ENCODE measurements around the gene NUDT9.
A peak's percentile ranks its signal among the peaks of the same experiment; 100 is the strongest.
"Not testable (repeated sequence)": the region's sequence is repeated elsewhere in the genome, so short reads cannot be mapped to it uniquely, and the experiment has no call there.

NUDT9 gene

DNA sequence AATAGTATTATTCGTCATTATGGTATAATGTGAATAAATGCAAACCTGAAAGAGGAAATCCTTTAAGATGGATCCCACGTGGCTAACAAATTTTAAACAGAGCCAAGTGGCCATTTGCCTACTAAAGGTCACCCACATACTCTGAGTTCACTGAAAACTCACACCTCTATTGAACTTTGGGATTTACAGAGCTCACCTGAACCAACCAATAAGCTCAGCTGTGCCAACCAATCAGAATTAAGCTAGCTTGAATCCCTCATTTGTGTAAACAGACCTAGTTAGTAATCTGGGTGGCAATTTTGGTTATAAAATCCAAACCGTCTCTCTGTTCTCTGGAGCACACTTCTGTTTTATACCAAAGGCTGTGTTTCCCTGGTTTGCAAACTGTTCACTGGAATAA, 5.4 kb upstream of the NUDT9 start:
- Mint-ChIP-seq H3K27me3 (peaks cover 26% of the 10 kb centered on the region), H3K4me1 (peaks cover 2% of the 10 kb centered on the region), H3K27ac (ENCODE audit: low read depth) (no peak overlapping the region), H3K36me3 (ENCODE audit: insufficient read depth) (peaks cover 4% of the 10 kb centered on the region), H3K4me3 (no peak overlapping the region), H3K9me3 (no peaks in the 10 kb centered on the region)
- no peak for DNase-seq (ENCODE audit: low spot score in 2 of 2)
- no peak for ATAC-seq (replicated peaks; ENCODE audit: extremely low read depth, poor library complexity, severe bottlenecking)

DNA sequence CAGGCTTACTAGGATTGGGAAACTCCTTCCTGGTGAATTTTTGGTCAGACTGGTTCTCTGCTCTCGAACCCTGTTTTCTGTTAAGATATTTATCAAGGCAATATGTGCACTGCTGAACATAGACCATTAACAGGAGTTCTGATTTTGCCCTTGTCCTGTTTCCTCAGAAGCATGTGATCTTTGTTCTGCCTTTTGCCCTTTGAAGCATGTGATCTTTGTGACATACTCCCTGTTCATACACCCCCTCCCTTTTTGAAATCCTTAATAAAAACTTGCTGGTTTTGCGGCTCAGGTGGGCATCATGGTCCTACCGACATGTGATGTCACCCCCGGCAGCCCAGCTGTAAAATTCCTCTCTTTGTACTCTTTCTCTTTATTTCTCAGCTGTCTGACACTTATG, 4.0 kb upstream of the NUDT9 start:
- Mint-ChIP-seq H3K36me3 (ENCODE audit: insufficient read depth) (peaks cover 13% of the 10 kb centered on the region), H3K4me1 (peaks cover 15% of the 10 kb centered on the region), H3K27me3 (peaks cover 23% of the 10 kb centered on the region)
- not testable (repeated sequence) for H3K27ac Mint-ChIP-seq (ENCODE audit: low read depth); H3K4me3 Mint-ChIP-seq; DNase-seq (ENCODE audit: low spot score in 2 of 2); ATAC-seq (replicated peaks; ENCODE audit: extremely low read depth, poor library complexity, severe bottlenecking); H3K9me3 Mint-ChIP-seq

DNA sequence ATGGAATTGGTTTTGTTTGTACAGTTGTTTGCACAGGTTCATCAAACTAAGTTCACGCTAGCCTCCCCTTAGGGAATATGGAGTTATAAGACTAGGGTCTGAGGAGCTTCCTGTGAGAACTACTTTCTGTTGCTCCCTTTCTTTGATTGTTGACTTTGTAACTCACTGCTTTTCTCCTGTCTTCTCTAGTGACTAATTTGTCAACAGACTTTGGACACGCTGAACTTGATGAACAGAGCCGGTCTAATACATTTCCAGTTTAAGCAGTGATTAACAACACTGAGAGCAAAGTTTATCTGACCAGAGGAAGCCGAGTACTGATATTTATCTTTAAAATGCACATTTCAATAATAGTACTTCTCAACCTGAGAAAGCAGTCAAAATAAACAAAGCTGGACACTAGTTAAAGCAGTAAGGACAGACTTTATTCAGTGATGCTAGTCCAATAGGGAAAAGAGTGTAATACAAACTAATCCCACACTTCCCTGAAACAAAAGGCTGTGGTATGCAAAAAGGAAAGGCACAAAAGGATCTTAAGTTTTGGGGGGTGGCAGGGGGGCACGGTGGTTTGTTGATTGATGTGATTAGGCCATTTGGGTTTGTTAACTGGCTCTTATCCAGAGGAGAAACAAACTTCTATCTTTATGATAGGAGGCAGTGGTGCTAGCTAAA, 2.7 kb upstream of the NUDT9 start:
- Mint-ChIP-seq H3K4me3 (no peak overlapping the region), H3K27ac (ENCODE audit: low read depth) (no peak overlapping the region), H3K4me1 (peaks cover 24% of the 10 kb centered on the region), H3K27me3 (peaks cover 15% of the 10 kb centered on the region), H3K9me3 (no peaks in the 10 kb centered on the region), H3K36me3 (ENCODE audit: insufficient read depth) (peaks cover 13% of the 10 kb centered on the region)
- ATAC-seq (replicated peaks; ENCODE audit: extremely low read depth, poor library complexity, severe bottlenecking) (no peak), DNase-seq (ENCODE audit: low spot score in 2 of 2) (no peak)

DNA sequence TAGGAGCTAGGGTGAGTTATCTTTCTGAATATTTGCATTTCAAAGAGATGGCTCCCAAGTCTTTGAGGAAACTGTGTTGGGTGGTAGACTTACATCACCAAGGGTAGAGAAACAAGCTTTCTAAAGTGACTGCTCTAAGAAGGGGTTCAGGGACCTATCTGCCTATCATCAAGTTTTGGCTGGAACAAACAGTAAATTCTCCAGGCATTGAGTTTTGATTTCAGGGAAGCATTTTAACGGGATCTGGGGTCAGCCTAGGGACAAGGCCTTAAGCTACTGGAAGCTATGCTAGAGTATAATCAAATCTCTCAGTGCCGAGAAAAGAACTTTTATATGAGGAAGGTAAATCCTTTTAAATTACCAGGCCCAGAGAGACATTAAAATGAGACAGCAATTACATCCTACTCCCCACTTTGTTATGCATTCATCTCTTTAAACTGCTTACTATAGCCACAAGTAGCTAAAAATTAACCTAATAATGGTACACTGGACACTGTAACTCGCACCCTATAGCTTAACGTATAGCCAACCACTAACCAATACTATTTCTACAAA, 2.0 kb upstream of the NUDT9 start:
- Mint-ChIP-seq H3K4me1 (peaks cover 26% of the 10 kb centered on the region), H3K27me3 (peaks cover 9% of the 10 kb centered on the region), H3K27ac (ENCODE audit: low read depth) (no peak overlapping the region), H3K36me3 (ENCODE audit: insufficient read depth) (peaks cover 13% of the 10 kb centered on the region), H3K9me3 (no peaks in the 10 kb centered on the region), H3K4me3 (no peak overlapping the region)
- DNase-seq (ENCODE audit: low spot score in 2 of 2): no peak
- ATAC-seq (replicated peaks; ENCODE audit: extremely low read depth, poor library complexity, severe bottlenecking): no peak

DNA sequence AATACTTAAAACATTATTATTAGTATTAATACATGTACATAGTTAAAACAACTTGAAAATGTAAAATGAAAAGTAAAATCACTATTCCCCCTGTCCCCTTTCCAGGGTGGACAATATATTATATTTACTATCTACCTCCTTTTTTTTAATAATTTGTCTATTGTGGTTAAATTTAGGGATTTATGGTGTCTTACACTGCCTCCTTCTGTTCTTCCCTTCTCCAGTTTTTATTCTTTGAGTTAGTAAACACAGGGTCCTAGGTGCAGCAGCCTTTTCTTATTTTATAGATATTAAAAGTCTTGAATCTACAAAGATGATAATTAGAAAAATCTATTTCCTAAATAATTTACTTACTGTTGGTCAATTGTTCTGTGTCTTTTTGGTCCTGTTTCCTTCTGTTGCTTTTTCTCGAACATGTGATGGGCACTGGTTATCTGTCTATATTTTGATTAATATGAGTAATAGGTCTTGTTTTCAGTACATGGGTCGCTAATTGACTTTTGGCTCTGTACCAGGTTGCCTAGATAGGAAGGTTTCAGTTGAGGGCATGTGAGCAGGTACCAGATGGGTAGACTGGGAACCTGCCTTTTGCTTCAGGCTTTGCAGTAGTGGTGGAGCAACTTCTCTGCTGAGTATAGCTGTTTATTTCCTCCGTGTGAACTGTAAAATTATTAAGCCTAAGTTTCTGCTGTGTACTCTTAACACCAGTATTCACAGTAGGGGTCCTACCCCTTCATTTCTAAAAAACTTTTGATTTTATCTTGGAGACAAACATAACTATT, 1.1 kb downstream of the NUDT9 start:
- DNase-seq (ENCODE audit: low spot score in 2 of 2) (no peak), ATAC-seq (replicated peaks; ENCODE audit: extremely low read depth, poor library complexity, severe bottlenecking) (no peak)
- Mint-ChIP-seq H3K4me1 (peaks cover 26% of the 10 kb centered on the region), H3K36me3 (ENCODE audit: insufficient read depth) (peaks cover 13% of the 10 kb centered on the region), H3K9me3 (no peaks in the 10 kb centered on the region), H3K27me3 (no peaks in the 10 kb centered on the region), H3K4me3 (peak overlapping the region; percentile 97), H3K27ac (ENCODE audit: low read depth) (peak overlapping the region; percentile 98)

DNA sequence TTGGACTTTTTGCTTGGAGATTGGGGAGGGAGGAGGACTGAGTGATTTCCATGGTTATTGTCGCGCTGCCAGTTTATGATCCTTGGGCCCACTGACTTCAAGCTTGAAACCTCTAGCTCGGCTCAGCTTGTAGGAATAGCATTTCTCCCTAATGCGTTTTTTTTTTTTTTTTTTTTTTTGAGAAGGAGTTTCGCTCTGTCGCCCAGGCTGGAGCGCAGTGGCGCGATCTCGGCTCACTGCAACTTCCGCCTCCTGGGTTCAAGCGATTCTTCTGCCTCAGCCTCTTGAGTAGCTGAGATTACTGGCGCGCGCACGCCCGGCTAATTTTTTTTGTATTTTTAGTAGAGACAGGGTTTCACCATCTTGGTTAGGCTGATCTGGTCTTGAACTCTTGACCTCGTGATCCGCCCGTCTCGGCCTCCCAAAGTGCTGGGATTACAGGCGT, 1.7 kb downstream of the NUDT9 start:
- DNase-seq (ENCODE audit: low spot score in 2 of 2); H3K27me3 Mint-ChIP-seq; H3K9me3 Mint-ChIP-seq; ATAC-seq (replicated peaks; ENCODE audit: extremely low read depth, poor library complexity, severe bottlenecking): not testable (repeated sequence)
- Mint-ChIP-seq H3K36me3 (ENCODE audit: insufficient read depth) (peaks cover 13% of the 10 kb centered on the region), H3K27ac (ENCODE audit: low read depth) (peak overlapping the region; percentile 98), H3K4me1 (peaks cover 31% of the 10 kb centered on the region), H3K4me3 (peak overlapping the region; percentile 97)

DNA sequence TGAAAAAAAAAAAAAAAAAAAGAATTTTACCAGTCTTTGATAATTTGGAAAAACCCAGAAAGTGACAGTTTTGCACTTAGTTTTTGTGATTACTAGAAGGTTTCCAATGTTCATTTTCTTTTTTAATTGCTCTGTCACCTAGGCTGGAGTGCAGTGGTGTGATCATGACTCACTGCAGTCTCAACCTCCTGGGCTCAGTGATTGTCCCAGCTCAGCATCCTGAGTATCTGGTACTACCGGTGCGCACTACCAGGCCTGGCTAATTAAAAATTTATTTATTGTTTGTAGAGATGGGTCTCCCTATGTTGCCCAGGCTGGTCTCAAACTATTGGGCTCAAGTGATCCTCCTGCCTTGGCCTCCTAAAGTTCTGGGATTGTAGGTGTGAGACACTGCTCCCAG, 3.3 kb downstream of the NUDT9 start:
- Mint-ChIP-seq H3K4me3 (no peak overlapping the region), H3K9me3 (no peaks in the 10 kb centered on the region), H3K4me1 (peaks cover 42% of the 10 kb centered on the region), H3K36me3 (ENCODE audit: insufficient read depth) (peaks cover 13% of the 10 kb centered on the region), H3K27ac (ENCODE audit: low read depth) (no peak overlapping the region), H3K27me3 (no peaks in the 10 kb centered on the region)
- DNase-seq (ENCODE audit: low spot score in 2 of 2): no peak
- ATAC-seq (replicated peaks; ENCODE audit: extremely low read depth, poor library complexity, severe bottlenecking): no peak

DNA sequence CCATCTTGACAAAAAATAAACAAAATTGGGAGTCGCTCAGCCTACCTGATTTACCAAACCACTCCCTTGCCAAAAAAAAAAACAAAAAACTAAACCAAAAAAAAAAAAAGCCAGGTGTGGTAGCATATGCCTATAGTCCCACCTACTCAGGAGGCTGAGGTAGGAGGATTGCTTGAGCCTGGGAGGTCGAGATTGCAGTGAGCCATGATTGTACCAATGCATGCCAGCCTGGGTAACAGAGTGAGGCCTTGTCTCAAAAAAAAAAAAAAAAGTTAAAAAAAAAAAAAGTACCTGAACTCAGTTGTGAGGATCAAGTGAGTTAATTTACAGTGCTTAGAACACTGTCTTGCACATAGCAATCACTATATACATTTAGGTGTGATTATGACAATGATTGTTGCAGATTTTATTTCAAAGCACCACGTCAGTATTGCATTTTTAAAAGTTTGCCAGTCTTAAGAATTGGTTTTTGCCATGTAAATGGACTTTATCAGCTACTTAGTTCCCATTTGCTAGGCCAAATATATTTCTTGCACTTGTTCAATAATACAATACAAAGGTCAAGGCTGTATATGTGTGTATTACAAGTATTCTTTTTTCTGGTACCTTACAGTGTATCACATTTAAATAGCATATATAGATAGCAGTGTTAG, 4.6 kb downstream of the NUDT9 start:
- peaks cover 8% of the 10 kb centered on the region for H3K36me3 Mint-ChIP-seq (ENCODE audit: insufficient read depth)
- no peaks in the 10 kb centered on the region for H3K27me3 Mint-ChIP-seq
- ATAC-seq (replicated peaks; ENCODE audit: extremely low read depth, poor library complexity, severe bottlenecking) (no peak), DNase-seq (ENCODE audit: low spot score in 2 of 2) (no peak)
- peaks cover 48% of the 10 kb centered on the region for H3K4me1 Mint-ChIP-seq
- no peaks in the 10 kb centered on the region for H3K9me3 Mint-ChIP-seq
- H3K27ac Mint-ChIP-seq (ENCODE audit: low read depth): no peak overlapping the region
- H3K4me3 Mint-ChIP-seq: no peak overlapping the region

DNA sequence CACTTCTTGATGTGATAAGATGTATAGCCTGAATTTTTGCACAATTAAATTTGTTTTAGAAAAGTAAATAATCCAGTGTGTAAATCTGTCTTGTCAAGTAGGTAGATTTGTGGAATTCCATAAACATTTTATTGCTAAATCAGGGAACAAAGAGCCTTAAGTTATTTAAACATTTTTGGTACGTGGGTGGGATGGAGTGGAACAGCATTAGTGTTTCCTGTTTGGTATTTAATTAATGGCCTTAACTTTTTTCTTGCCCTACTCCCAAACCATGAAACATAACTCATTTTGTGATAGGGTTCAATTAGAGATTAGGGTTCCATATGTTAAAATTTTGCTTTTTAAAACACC, 5.1 kb downstream of the NUDT9 start:
- H3K4me3 Mint-ChIP-seq: no peak overlapping the region
- peaks cover 47% of the 10 kb centered on the region for H3K4me1 Mint-ChIP-seq
- no peak for ATAC-seq (replicated peaks; ENCODE audit: extremely low read depth, poor library complexity, severe bottlenecking)
- H3K27me3 Mint-ChIP-seq: no peaks in the 10 kb centered on the region
- no peak overlapping the region for H3K27ac Mint-ChIP-seq (ENCODE audit: low read depth)
- H3K36me3 Mint-ChIP-seq (ENCODE audit: insufficient read depth): peaks cover 4% of the 10 kb centered on the region
- no peak for DNase-seq (ENCODE audit: low spot score in 2 of 2)
- no peaks in the 10 kb centered on the region for H3K9me3 Mint-ChIP-seq

DNA sequence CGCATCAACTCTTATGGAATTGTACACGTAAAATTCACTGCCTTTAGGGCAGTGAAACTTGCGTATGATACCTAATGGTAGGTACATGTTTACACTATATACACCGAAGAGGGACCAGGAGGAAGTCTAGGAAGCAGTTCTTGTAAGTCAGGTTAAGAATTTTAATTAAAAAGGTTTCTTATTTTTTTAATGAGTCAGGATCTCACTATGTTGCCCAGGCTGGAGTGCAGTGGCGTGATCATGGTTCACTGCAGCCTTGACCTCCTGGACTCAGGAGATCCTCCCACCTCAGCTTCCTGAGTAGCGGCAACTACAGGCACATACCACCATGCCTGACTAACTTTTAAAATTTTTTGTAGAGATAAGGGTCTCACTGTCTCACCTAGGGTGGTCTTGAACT, 6.6 kb downstream of the NUDT9 start:
- Mint-ChIP-seq H3K36me3 (ENCODE audit: insufficient read depth) (no peaks in the 10 kb centered on the region), H3K4me3 (no peak overlapping the region), H3K27ac (ENCODE audit: low read depth) (no peak overlapping the region), H3K4me1 (peaks cover 42% of the 10 kb centered on the region), H3K27me3 (no peaks in the 10 kb centered on the region), H3K9me3 (no peaks in the 10 kb centered on the region)
- ATAC-seq (replicated peaks; ENCODE audit: extremely low read depth, poor library complexity, severe bottlenecking): no peak
- no peak for DNase-seq (ENCODE audit: low spot score in 2 of 2)

DNA sequence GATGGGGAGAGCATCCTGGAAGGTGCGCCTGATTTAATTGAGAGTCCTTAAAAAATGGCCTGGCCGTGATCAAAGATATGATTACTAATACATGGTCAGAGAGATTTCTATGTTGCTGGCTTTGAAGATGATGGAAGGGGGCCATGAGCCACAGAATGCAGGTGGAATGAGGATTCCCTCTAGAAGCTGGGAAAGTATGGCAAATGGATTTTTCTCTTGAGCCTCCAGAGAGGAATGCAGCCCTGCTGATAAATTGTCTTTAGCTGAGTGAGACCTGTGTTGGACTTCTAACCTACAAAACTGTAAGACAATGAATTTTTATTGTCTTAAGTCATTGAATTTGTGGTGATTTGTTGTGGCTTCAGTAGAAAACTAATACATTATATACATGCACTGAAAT, 7.7 kb downstream of the NUDT9 start:
- ATAC-seq (replicated peaks; ENCODE audit: extremely low read depth, poor library complexity, severe bottlenecking) (no peak), DNase-seq (ENCODE audit: low spot score in 2 of 2) (no peak)
- Mint-ChIP-seq H3K9me3 (no peaks in the 10 kb centered on the region), H3K36me3 (ENCODE audit: insufficient read depth) (no peaks in the 10 kb centered on the region), H3K27ac (ENCODE audit: low read depth) (peak overlapping the region; percentile 69), H3K4me1 (peaks cover 37% of the 10 kb centered on the region), H3K4me3 (no peak overlapping the region), H3K27me3 (no peaks in the 10 kb centered on the region)

DNA sequence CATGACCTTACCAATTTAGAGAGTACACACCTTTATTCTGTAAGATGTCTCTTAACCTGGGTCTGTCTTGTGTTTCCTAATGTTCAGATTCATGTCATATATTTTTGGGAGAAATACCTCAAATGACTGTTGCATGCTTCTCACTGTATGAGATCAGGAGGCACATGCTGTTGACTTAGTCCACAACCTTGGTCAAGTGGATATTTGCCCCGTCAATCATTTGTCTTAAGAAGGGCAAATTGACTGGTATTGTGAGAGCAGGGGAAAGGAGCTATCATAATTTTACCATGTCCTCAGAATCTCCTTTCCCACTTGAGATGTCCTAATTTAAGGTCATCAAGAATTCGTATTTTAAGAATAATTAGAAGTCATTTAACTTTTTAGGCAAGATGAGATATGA, 11.0 kb downstream of the NUDT9 start:
- H3K4me1 Mint-ChIP-seq: peaks cover 37% of the 10 kb centered on the region
- no peaks in the 10 kb centered on the region for H3K9me3 Mint-ChIP-seq
- H3K4me3 Mint-ChIP-seq: no peak overlapping the region
- H3K27me3 Mint-ChIP-seq: no peaks in the 10 kb centered on the region
- no peak overlapping the region for H3K27ac Mint-ChIP-seq (ENCODE audit: low read depth)
- DNase-seq (ENCODE audit: low spot score in 2 of 2) (no peak), ATAC-seq (replicated peaks; ENCODE audit: extremely low read depth, poor library complexity, severe bottlenecking) (no peak)
- H3K36me3 Mint-ChIP-seq (ENCODE audit: insufficient read depth): peaks cover 9% of the 10 kb centered on the region

Measured in central memory CD8-positive, alpha-beta T cell (primary cell).